ENCODE measurements around the gene USP48. TPM values are rescaled to one million over a fixed set of nuclear protein-coding genes. Genes with fewer than 3 reads are reported as not detected.

The USP48 gene
- total RNA-seq, 4 donors from 2014 or later, result 55.2 to 80.9 (median 61.6) TPM

- no peak for TF ChIP-seq CTCF (IDR thresholded peaks at IDR 0.05; ENCODE audit: low read depth)
Observed at GRCh38 chr1:21701401-21701800, 81.5 kb downstream of the USP48 start.

GRCh38 chr1:21700094-21700493 is 82.9 kb downstream of the USP48 start:
- no peak for TF ChIP-seq CTCF (IDR thresholded peaks at IDR 0.05; ENCODE audit: low read depth)

- TF ChIP-seq CTCF (IDR thresholded peaks at IDR 0.05; ENCODE audit: low read depth), result no peak
Observed at GRCh38 chr1:21696931-21697330, 86.0 kb downstream of the USP48 start.

GRCh38 chr1:21693732-21694131 is 89.2 kb downstream of the USP48 start:
- no peak for TF ChIP-seq CTCF (IDR thresholded peaks at IDR 0.05; ENCODE audit: low read depth)

GRCh38 chr1:21691739-21692138 is 91.2 kb downstream of the USP48 start:
- TF ChIP-seq CTCF (IDR thresholded peaks at IDR 0.05; ENCODE audit: low read depth), result no peak

GRCh38 chr1:21689661-21690372 is 93.1 kb downstream of the USP48 start:
- no peak for TF ChIP-seq CTCF (IDR thresholded peaks at IDR 0.05; ENCODE audit: low read depth)

- no peak for TF ChIP-seq CTCF (IDR thresholded peaks at IDR 0.05; ENCODE audit: low read depth)
Observed at GRCh38 chr1:21687081-21687529, 95.8 kb downstream of the USP48 start.
